Stomach (tissue), 9 donors: ENCODE measurements around the gene MYH9. TPM values are rescaled to one million over a fixed set of nuclear protein-coding genes. Genes with fewer than 3 reads are reported as not detected.

Experiments
- DNase-seq, 2 donors: peaks; one replicate each; pipeline versions ENCODE4 v3.0.0 to v3.0.0-alpha.2; 2013 to 2019
- H3K27ac ChIP-seq, 5 donors: fragments of 200-600 bp in 4 of 5; sonication (generic) in 4 of 5; one replicate each; pipeline ENCODE4 v1.5.1; 2013 to 2019; ENCODE audit warnings: mild to moderate bottlenecking in 1 of 5, moderate library complexity in 1 of 5
- H3K27me3 ChIP-seq, 3 donors: fragments of 200-600 bp; sonication (generic); one replicate each; pipeline ENCODE4 v1.5.1; 2017 to 2019; ENCODE audit warnings: mixed run types in 1 of 3
- H3K36me3 ChIP-seq, 4 donors: fragments of 200-600 bp; sonication (generic); 1 replicate in 3 of 4; 2 replicates in 1 of 4; pipeline ENCODE4 v1.5.1; 2016 to 2019
- H3K4me1 ChIP-seq, 4 donors: fragments of 200-600 bp; sonication (generic); one replicate each; pipeline ENCODE4 v1.5.1; 2016 to 2019
- H3K4me3 ChIP-seq, 4 donors: fragments of 200-600 bp; sonication (generic) in 3 of 4; one replicate each; pipeline ENCODE4 v1.5.1; 2016 to 2019; ENCODE audit warnings: mild to moderate bottlenecking in 1 of 4
- H3K9me3 ChIP-seq, 4 donors: fragments of 200-600 bp; sonication (generic); one replicate each; pipeline ENCODE4 v1.5.1; 2016 to 2019
- CTCF ChIP-seq, 7 experiments: fragments of 450-650 bp in 4 of 7; fragments of 200-600 bp in 3 of 7; sonication (generic) in 3 of 7; IDR thresholded peaks; one replicate each; pipeline ENCODE4 v1.5.1; 2016 to 2019; ENCODE audit warnings: antibody characterized with exemption in 7 of 7, control low read depth in 2 of 7, mild to moderate bottlenecking in 1 of 7
- EP300 ChIP-seq: sonication (generic); formaldehyde crosslinking; IDR thresholded peaks from one replicate; pipeline ENCODE4 v1.6.1; 2017; ENCODE audit warnings: antibody characterized with exemption
- POLR2A ChIP-seq, 4 donors: fragments of 450-650 bp; IDR thresholded peaks; one replicate each; pipeline ENCODE4 v1.6.1; 2016; ENCODE audit warnings: antibody characterized with exemption in 4 of 4, control low read depth in 2 of 4, mild to moderate bottlenecking in 1 of 4, moderate library complexity in 1 of 4
- POLR2AphosphoS5 ChIP-seq, 3 donors: sonication (generic); formaldehyde crosslinking; IDR thresholded peaks; one replicate each; pipeline ENCODE4 v1.6.1; 2016; ENCODE audit warnings: antibody characterized with exemption in 3 of 3
- WGBS, 5 donors: extraction: QIAGEN DNeasy Blood & Tissue Kit in 3 of 5; methylation state at CpG; one replicate each; pipeline versions ENCODE4 v1.1.5 to v1.1.7; 2013 to 2018; 5-methylcytosine and 5-hydroxymethylcytosine counted together
- intact Hi-C: fragments of 100-400 bp; cut with DNase I; formaldehyde crosslinking; loops from one replicate; pipeline ENCODE4 v1.15.1; 2023; ENCODE audit warnings: low total_unique reads
- polyA plus RNA-seq, 3 donors: library from polyadenylated mRNA; stranded (reverse); fragments of 200-250 nt; gene quantifications; one replicate each; pipeline ENCODE4 v1.2.3, GENCODE V29; 2013
- total RNA-seq, 5 donors: library from RNA; depleted of rRNA; stranded (reverse); fragments of >200 nt; gene quantifications; one replicate each; pipeline versions ENCODE4 v1.1.0 to v1.2.3, GENCODE V29; 2014 to 2016
- donor health status: healthy with polysubstance abuse.
- donor health status: Bipolar disorder and iron deficiency.
- donor health status: healthy.

Gene MYH9
- total and polyA plus RNA-seq, 8 donors: 46.7 to 620 (median 197) TPM

GRCh38 chr22:36320553-36320952, 67.2 kb downstream of the MYH9 start:
- intact Hi-C loops: no loop called here

GRCh38 chr22:36319595-36320497, 67.9 kb downstream of the MYH9 start:
- TF ChIP-seq EP300: peak; percentile 27
- no peak for TF ChIP-seq CTCF (IDR thresholded peaks at IDR 0.05)
- peak; percentile 8 to 33 (median 15) for TF ChIP-seq POLR2AphosphoS5 (IDR thresholded peaks at IDR 0.05)
- Histone ChIP-seq H3K4me1 (peaks cover 24 to 34% (median 25%) of the 10 kb centered on the region in 4 donors), H3K27me3 (no peaks in the 10 kb centered on the region), H3K9me3 (no peaks in the 10 kb centered on the region), H3K36me3 (peaks cover 93 to 100% (median 96%) of the 10 kb centered on the region in 4 donors), H3K27ac (peak overlapping the region in 4 of 5 donors; percentile 95 to 100 (median 95)), H3K4me3 (no peak overlapping the region)
- intact Hi-C loops: no loop called here
- no peak for DNase-seq
- 82 to 88% (median 84%) methylated on average over 24 to 26 of the region's 26 CpGs for WGBS, 5 donors

More at GRCh38 chr22:36320553-36320952, 67.2 kb downstream of the MYH9 start:
- 50 to 69% (median 62%) methylated on average over 7 to 9 of the region's 9 CpGs for WGBS, 5 donors
- Histone ChIP-seq H3K36me3 (peaks cover 87 to 100% (median 95%) of the 10 kb centered on the region in 4 donors), H3K9me3 (no peaks in the 10 kb centered on the region), H3K4me3 (no peak overlapping the region), H3K27ac (peak overlapping the region in 4 of 5 donors; percentile 95 to 100 (median 95)), H3K27me3 (no peaks in the 10 kb centered on the region), H3K4me1 (peaks cover 31 to 41% (median 32%) of the 10 kb centered on the region in 4 donors)
- no peak for DNase-seq
- TF ChIP-seq CTCF (IDR thresholded peaks at IDR 0.05): no peak
- no peak for TF ChIP-seq POLR2AphosphoS5 (IDR thresholded peaks at IDR 0.05)

- Histone ChIP-seq H3K27me3 (no peaks in the 10 kb centered on the region), H3K27ac (peak overlapping the region in 4 of 5 donors; percentile 20 to 100 (median 75)), H3K4me3 (no peak overlapping the region), H3K4me1 (peaks cover 10 to 20% (median 11%) of the 10 kb centered on the region in 4 donors), H3K9me3 (no peaks in the 10 kb centered on the region), H3K36me3 (peaks cover 94 to 100% (median 97%) of the 10 kb centered on the region in 4 donors)
- DNase-seq: no peak
- 78 to 93% (median 89%) methylated on average over 10 to 12 of the region's 12 CpGs for WGBS, 5 donors
- intact Hi-C loops: no loop called here
- no peak for TF ChIP-seq POLR2AphosphoS5 (IDR thresholded peaks at IDR 0.05)
- TF ChIP-seq POLR2A (IDR thresholded peaks at IDR 0.05): no peak
- TF ChIP-seq CTCF (IDR thresholded peaks at IDR 0.05): no peak
- no peak for TF ChIP-seq EP300
Observed at GRCh38 chr22:36318442-36318841, 69.3 kb downstream of the MYH9 start.

GRCh38 chr22:36317658-36318271, 70.0 kb downstream of the MYH9 start:
- DNase-seq: no peak
- Histone ChIP-seq H3K36me3 (peaks cover 95 to 100% (median 100%) of the 10 kb centered on the region in 4 donors), H3K4me1 (peaks cover 3 to 13% (median 4%) of the 10 kb centered on the region in 4 donors), H3K27ac (peak overlapping the region in 3 of 5 donors; percentile 55 to 100 (median 95)), H3K9me3 (no peaks in the 10 kb centered on the region), H3K4me3 (no peak overlapping the region), H3K27me3 (no peaks in the 10 kb centered on the region)
- intact Hi-C loops: no loop called here
- 71 to 81% (median 74%) methylated on average over 14 to 20 of the region's 20 CpGs for WGBS, 5 donors
- no peak for TF ChIP-seq EP300
- no peak for TF ChIP-seq POLR2A (IDR thresholded peaks at IDR 0.05)
- TF ChIP-seq CTCF (IDR thresholded peaks at IDR 0.05): no peak
- TF ChIP-seq POLR2AphosphoS5 (IDR thresholded peaks at IDR 0.05): no peak
